HG03175 (cell line): ENCODE results near the gene SCN1B.
A peak's percentile ranks its signal among the peaks of the same experiment; 100 is the strongest.

Experiments used
- ATAC-seq: cut with Tn5 transposase; IDR thresholded peaks from one replicate; pipeline ENCODE4 v1.9.1; 2021; ENCODE audit warnings: mild to moderate bottlenecking, moderate library complexity; ENCODE audit not compliant: unreplicated experiment

SCN1B gene

DNA sequence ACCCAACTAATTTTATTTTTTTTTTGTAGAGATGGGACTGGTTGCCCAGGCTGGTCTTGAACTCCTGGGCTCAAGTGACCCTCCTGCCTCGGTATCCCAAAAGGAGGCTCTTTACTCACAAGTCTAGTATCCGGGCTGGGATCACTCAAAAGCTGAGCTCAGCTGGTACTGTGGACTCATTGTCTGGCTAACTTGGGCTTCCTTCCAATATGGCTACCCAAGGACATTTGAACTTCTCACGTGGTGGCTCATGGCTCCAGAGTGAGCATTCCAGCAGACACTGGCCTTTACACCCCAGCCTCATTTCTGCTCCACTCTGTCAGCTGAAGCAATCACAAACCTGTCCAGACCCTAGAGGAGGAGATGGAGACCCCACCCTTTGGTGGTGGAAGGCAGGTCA, 40.2 kb downstream of the SCN1B start:
- no peak for ATAC-seq

DNA sequence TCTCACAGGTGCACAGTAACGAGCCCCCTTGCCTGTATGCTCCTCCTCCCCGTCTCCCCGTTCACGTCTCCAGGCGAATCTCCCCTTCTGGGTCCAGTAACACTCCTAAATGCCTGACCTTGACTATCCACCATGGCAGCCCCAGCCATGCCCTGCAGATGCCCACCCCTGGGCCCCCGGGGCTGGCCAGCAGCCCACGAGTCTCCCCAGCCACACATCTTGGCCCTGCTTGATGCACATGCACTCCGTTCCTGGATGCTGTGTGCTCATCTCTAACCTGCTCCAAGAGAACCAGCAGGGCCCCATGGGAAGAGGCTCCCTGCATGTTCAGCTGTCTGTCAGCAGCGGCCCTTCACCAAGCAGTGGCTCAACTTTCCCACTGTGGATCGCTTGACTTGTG, 43.2 kb downstream of the SCN1B start:
- no peak for ATAC-seq

DNA sequence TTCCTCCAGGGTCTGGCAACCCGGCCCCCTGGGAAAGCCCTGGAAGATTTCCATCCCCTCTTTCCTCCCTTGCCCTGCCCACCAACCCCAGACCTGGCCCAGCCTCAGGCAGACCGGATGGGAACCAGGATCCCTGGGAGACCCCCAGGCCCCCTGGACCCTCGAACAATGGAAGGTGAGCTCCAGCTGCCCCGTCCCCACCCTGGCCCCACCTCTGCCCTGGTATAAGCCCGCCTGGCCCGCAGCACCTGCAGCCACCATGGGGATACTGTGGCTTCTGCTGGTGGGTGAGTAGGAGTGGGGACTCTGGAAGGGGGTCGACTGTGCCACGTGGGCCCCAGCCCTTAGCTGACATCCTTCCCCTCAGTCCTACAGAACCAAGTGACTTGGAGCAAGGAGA, 43.7 kb downstream of the SCN1B start:
- no peak for ATAC-seq

DNA sequence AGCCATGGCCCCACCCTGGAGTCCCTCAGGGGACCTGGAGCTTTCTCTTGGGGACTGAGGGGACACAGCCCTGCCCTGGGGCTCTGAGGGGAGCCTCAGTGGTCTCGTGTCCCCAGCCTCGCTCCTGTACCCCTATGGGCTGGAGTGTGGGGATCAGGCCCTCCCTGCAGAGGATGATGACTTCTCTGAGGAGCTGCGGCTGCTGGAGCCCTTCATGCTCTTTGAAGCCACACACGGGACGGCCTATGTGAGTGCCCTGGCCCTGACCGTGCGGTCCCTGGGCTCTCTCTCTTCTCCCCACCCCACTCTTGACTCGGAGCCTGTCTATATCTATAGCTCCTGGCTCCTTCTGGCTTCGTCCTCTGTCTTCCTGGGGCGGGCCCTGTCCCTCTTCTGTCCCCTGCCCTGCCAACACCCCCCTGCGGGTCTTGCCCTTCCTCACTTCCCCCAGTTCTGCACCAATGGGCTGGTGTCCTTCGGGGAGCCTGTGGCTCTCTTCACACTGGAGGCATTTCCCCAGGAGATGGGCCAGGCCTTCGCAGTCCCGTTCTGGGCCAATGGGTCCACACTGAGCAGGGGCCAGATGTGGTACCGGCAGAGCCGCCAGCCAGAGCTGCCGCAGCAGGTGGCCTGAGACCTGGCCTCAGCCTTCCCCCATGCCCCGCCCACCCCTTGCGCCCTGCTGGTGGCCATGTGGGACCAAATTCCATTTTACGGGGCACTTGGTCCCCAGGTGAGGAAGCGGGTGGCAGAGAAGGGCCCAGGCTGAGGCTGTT, 44.3 kb downstream of the SCN1B start:
- ATAC-seq: no peak

GRCh38 chr19:35075202-35076025, 45.1 kb downstream of the SCN1B start:
- no peak for ATAC-seq

DNA sequence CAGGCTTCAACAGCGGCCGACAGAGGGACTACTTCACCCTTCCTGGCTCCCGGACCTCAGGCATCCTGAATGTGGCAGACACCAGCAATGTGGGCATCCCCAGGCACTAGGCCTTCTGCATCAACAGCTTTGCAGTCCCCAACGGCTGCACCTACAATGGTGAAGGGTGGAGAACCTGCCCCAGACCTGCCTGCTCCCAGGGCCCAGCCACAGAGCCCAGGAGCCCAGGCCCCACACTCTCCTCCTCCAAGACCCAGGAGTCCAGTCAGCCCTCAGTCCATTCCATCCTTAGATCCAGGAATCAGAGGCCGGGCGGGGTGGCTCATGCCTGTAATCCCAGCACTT, 45.7 kb downstream of the SCN1B start:
- no peak for ATAC-seq

- ATAC-seq: no peak
These were observed 46.4 kb downstream of the SCN1B start for GRCh38 chr19:35076657-35077056.

DNA sequence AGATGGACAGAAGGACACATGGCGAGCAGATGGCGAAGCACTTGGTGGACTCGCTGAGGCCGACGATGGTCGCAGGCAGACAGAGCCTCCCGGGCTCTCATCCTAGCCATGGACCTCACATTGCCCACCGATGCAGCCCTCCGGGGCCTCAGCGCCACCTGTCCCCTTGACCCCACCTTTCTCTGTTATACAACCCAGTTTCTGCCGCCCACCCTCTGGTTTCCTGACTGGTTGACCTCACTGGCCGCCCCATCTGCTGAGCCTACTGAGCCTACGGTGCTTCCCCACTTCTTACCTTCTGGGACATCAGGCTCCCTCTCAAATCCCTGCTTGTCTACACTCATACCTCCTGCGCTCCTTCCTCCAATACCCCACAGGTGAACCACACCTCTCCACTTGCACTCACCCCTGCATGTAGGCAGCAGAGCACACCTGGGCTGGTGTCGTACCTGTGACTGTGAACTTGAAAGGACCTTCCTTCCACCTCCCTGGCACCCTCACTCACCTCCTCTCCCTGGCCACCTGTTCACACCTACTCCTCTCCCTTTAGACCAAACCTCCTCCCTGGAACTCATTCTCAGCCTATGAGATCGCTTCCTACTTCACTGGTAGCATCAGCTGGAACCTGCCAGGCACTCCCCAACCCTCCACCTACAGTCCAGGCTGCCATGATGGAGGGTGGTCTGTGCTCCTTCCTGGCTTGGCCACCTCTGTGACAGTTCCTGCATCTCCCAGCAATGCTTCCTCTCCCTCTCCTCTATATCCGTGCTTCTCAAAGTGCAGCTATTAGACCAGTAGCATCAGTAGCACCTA, 47.3 kb downstream of the SCN1B start:
- ATAC-seq: no peak

DNA sequence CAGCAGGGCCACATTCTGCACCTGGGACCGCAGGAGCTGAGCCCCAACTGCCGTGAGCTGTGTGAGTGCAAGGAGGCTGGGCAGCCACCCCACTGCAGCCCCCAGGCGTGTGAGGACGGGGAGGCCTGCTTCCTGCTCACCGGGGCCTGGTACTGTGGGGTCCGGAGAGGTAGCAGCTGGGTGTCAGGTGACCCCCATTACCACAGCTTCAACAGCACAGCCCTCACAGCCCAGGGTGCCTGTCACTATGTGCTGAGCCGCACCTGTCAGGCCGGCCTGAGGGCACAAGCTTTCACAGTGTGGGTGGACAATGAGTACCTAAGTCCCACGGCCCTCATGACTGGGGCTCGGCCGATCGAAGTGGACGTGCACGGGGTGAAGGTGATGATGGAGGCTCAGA, 49.6 kb downstream of the SCN1B start:
- ATAC-seq: no peak

DNA sequence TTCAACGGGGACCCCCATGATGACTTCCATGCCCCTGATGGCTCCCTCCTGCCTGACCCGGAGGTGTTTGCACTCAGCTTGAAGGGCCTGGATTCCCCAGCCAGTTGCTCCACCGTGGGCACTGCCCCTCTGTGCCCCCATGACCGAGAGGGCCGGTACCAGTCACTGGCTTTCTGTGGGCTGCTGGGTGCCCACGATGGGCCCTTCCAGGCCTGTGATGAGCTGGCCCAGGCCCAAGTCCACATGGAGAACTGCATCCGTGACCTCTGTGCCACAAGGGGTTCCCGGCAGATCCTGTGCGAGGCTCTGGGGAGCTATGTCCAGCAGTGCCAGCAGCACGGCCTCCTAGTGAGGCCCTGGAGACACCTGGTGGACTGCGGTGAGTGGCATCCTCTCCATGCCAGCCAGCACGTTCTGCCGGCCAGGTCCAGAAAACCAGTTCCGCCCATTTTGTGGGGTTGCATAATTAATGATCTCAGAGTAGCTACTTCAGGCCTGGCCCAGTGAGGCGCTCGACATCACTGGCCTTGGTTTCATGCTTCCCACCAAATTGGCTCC, 50.4 kb downstream of the SCN1B start:
- ATAC-seq: no peak

DNA sequence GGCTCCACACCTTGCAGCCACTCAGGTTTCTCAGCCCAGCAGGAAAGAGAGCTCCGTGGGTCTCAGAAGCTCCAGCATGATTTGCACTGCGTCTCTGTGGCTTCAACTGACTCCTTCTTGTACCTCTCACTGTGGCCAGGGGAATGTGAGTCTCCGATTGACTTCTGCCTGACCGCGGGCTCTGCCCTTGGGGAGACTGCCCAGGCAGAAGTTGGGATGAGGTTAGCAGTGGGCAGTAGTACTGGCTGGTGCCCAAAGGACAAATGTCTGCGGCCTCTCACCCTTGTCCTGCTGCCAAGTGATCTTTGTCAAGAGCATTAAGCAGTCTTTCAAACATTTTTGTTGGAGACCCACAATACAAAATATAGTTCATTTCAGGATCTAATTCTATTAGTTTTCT, 50.9 kb downstream of the SCN1B start:
- ATAC-seq: no peak

GRCh38 chr19:35083691-35084508, 53.6 kb downstream of the SCN1B start:
- no peak for ATAC-seq

DNA sequence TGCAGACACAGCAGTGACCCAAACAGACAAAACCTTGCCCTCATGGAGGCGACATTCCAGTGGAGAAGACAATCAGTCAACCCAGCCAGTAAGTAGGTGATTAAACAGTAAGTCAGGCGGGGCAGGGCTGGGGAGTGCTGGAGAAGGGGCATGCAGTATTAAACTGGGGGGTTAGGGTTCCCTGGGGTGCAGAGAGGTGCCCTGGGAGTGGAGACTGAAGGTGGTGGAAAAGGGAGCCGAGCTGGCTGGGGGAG, 54.2 kb downstream of the SCN1B start:
- ATAC-seq: no peak

GRCh38 chr19:35085947-35086346, 55.7 kb downstream of the SCN1B start:
- peak; percentile 66 for ATAC-seq

- ATAC-seq: no peak
These were observed 56.2 kb downstream of the SCN1B start for GRCh38 chr19:35086455-35086854.

GRCh38 chr19:35087393-35087792, 57.1 kb downstream of the SCN1B start:
- ATAC-seq: no peak

GRCh38 chr19:35088131-35088913, 58.1 kb downstream of the SCN1B start:
- ATAC-seq: no peak

DNA sequence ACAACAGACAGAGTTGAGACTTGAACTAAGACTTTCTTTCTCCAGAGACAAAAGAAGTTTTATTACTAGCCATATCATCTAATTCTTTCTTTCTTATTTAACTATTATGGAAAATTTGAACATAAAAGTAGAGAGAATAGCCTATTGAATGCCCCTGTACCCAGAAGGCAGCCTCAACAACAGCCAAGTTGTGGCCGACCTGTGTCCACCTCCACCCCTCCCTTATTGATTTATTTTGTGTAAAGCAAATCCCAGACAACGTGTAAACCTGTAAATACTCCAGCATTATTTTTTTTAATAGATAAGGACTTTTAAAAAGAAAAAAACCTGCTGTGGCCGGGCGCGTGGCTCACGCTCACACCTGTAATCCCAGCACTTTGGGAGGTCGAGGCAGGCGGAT, 59.3 kb downstream of the SCN1B start:
- ATAC-seq: no peak
